Cortex of kidney (tissue), 1 donor: Measurements from ENCODE around the gene TMC1.
"Not testable (repeated sequence)": the region's sequence is repeated elsewhere in the genome, so short reads cannot be mapped to it uniquely, and the experiment has no call there.

Experiments used
- DNase-seq: peaks from one replicate; lab custom pipeline; 2025; lab: John Stamatoyannopoulos, UW

Gene TMC1

DNA sequence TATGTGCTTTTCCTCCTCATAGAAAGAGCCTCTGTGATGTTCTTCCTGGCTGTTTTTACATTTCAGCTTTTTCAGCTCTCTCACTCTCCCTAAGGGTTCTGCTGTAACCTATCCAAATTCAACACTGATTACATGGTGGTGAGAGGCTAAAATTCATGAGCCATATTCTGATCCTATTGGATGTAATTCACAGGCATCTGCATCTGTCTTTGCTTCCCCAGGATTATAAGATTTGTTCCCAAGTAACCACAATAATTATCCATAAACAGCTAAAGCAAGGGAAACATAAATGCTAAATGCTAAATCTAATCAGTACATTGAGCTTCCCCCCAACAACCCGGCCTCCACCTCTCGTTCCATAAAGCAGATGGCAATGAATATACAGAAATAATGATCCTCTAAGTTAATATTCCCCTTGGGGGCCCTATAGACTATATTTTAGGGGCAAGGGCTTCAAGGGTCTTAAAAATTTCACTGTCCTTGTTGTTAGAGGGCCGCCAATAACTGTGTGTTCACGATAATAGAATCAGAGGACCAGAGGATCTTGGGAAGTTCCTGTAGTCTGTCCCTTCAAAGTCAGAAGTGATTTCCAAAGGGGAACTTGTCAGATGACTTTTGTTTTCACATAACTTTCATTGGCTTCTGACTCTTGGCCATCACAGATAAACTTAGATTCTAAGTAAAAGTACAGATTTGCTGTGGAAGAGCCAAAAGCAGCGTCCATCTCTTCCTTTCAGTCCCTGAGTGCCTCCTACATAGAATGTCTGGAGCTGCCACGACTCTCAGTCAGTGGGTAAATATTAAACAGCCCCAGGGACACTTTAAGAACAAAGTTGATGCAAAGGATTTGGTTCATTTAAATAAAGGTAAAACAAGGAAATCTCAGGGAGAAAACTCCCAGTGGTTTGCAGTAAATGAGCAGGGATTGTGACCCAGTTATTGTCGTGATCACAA, 305.9 kb downstream of the TMC1 start:
- DNase-seq, result no peak

DNA sequence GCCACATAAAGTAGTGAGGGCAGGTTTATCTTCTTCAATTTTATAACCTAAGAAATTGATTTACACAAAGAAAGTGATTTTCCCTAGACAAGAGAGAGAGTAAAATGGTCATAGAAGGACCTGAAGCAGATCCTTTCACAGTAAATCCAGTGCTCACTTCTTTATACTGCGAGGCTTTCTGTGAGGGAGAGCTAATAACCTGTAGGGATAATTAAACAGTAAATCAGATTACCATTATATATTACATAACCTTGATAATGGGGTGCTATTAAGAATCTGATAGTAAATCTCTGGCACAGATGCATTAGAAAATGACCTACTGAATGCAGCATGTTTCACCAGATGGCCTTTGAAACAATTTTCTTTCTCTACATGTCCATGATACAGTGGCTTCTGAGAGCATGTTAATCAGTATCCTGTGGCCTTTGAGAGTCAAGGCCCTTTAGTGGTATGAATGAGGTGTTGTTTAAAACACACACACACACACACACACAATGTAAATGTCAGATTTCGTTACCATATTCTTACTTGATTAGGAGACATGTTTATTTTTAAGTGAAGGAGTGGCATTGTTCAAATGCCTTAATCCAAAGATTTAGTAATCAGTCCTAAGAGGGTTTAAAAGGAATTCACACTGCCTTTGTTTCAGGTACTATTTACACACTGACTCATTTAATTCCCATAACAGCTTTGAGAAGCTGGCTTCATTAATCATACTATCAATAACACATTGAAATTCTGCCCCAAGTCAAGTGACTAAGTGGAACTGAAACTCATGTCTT, 306.7 kb downstream of the TMC1 start:
- DNase-seq, result no peak

DNA sequence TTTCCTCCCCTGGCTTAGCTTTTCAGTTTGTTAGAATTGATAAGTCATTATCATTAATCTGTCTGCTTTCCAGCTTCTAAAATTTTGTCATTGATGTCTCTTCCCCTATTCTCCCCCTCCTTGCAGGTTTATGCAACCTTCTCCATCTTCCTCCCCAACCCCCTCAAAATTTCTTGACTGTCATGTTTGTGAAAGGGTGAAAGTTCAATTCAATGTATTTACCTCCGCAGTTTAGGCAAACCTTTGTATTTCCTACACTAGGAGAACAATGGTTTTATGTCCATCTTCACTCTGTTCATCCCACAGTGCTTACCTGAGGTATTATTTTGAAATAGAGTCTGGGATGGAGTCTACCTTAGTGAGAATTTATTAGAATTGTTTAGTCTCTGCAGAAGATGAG, 313.6 kb downstream of the TMC1 start:
- DNase-seq, result no peak

DNA sequence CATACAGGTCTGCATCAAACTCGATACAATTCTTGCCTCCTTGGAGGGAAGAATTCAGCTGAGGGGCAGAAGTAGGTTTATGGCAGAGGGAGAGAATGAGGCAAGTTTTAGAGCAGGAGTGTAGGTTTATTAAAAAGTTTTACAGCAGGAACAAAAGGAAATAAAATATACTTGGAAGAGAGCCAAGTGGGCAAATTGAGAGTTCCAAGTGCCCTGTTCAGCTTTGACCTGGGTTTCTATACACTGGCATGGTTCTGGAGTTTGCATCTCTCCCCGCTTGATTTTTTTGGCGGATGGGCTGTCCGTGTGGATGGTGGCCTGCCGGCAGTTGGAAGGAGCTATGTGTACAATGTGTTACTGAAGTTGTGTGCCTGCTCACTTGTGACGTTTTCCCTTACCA, 315.4 kb downstream of the TMC1 start:
- no peak for DNase-seq

DNA sequence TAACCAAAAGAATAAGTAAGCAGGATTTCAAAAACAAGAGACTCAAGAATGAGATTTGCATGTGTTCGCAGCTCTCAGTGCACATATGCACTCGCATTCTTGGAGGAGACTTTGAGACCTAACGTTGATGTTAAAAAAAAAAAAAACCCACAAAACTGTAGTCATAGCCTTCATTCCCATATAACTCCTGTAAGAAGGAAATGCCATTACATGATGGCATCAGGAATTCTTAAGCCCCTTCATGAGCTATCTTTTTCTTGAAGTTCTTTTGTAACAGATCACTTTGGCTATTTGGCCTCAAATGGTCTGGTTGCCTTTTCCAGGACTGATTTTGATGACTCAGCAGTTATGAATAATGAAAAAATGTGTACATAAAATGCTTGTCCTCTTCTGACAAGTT, 317.7 kb downstream of the TMC1 start:
- DNase-seq, result no peak

DNA sequence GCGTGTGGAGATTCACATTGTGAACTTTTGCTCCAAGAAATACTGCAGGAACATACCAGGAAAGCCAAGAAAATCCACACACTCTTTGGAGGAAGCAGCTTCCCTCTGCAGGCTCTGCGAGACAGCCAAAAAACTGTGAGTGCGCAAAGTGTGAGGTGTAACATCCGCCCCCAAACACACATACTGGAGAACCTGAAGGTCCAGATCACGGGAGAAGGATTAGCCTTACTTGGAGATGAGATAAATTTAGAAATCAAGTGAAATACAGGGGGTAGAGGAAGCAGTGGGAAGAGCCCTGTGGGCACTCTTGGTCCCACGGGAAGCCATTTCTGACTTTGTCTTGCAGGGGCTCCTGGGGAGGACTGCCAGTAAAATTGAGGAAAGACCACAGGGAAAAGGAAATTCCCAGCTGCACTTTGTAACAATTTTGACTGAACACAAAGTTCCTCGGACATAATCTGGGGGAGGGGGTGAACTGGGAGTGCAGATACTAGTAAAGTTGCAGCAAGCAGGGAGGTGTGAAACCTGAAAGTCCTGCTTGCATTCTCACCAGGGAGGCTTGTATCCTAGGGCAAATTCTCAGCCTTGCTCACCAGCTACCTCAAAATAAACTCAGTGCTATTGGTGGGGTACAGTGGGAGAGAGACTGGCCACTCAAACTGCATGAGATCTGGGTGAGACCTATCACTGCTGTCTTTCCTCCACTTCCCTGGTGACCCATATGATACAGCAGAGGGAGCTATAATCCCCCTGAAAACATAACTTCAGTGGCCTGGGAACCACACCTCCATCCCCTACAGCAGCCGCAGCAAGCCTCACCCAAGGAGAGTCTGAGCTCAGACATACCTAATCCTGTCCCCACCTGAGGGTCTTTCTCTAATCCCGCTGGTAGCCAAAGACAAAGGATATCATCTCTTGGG, 322.4 kb downstream of the TMC1 start:
- no peak for DNase-seq

DNA sequence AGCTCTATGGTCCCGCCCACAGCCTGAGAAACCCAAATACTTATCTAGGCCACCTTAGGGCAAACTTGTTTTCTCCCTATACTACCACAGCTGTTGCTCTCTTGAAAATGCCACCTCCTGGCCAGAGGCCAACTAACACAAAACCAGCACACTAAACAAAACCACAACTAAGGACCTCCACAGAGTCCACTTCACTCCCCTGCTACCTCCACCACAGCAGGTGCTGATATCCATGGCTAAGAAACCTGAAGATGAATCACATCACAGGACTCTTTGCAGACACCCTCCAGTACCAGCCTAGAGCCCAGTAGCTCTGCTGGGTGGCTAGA, 323.0 kb downstream of the TMC1 start:
- no peak for DNase-seq

DNA sequence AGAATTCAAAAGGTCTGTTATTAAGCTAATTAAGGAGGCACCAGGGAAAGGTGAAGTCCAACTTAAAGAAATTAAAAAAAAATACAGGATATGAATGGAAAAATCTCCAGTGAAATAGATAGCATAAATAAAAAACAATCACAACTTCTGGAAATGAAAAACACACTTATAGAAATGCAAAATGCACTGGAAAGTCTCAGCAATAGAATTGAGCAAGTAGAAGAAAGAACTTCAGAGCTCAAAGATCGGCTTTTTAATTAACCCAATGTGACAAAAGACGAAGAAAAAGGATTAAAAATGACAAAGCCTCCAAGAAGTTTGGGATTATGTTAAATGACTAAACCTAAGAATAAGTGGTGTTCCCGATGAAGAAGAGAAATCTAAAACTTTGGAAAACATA, 323.6 kb downstream of the TMC1 start:
- DNase-seq, result not testable (repeated sequence)

DNA sequence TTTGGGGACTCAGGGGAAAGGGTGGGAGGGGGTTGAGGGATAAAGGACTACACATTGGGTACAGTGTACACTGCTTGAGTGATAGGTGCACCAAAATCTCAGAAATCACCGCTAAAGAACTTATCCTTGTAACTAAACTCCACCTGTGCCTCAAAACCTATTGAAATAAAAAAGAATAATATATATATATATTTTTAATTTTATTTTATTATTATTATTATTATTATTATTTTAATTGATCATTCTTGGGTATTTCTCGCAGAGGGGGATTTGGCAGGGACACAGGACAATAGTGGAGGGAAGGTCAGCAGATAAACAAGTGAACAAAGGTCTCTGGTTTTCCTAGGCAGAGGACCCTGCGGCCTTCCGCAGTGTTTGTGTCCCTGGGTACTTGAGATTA, 328.8 kb downstream of the TMC1 start:
- DNase-seq, result not testable (repeated sequence)

DNA sequence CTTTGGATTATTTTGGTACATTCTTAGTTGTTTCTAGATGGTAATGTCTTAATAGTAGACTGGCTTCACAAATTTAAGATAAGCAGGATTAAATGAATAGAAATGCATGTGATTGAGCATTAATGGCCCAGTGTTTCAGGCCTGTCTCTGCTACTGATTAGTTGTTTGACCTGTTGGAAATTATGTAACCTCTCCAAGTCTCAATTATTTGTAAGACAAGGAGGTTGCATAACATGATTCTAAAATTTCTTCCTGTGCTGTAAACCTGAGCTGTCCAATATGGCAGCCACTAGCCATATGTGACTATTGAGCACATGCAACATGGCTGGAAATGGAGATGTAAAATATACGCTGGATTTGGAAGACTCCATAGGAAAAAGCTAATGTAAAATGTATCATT, 333.9 kb downstream of the TMC1 start:
- DNase-seq, result no peak

DNA sequence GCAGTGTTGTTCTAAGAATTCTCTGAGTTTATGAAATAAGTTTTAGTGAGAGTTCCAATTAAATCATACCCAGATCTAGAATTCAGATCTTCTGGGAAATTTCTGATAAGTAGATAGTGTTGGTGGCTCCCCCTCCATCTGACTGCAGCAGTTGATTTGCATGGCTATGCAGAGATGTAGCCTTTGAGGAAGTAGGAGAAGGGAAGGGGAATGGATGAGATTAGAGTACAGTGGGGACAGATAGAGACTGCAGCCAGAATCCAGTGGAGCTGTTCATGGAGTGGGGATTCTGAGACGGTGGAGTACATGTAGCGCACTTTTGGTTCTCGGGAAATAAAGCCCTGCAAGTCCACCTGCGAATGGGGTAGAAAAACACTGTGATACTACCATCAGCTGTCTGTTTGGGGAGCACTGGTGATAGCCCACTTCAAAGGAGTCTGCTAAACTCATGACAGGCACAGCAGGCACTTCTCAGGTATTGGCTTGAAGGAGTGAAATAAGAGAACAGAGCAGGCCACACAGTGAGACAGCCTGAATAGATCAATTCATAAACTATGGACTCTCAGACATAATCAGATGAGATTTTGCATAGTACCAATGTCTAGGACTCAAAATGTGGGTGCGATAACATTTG, 334.6 kb downstream of the TMC1 start:
- no peak for DNase-seq

DNA sequence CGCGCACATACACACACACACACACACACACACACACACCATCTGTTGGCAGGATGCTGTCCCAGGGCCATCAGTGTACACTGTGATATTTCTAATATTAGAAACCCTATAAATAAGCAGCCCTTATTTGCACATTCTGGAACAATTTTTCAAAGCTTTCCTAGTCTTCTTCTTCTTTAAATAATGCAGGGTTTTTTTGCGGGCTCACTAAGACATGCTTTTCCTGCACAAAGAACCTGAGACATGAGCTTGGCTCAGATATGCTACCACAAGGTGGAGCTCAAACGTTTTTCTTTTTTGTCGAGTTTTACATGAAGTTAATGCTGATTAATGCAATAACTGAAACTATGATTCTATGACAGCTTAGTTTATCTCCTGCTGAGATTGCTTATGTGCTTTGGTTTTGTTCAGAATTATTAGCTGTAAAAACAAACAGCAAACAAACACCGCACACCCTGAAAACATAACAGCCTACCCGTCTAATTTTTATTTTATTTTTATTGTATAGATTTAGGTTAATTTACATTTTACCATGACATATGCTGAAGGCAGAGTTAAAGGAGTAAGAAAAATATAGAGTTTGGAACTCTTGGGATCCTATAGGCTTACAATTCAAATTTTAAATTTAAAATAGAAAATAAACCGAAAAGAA, 335.7 kb downstream of the TMC1 start:
- no peak for DNase-seq

DNA sequence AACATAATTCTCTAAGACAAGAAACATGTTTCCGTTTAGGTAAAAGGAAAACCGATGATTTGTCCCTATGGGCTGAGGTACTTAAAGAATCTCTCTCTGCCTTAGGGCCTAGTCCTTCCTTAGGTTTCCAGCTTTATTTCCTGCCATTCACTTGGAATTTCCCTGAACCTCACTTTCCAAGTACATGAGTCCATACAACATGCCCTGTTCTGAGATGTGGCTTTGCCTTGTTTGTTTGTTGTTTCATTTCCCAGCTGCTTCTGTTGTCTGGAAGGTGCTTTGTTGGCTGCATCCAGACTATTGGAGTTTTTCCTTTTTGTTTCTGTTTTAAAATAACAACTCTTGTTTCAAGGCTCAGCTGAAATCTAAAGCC, 336.2 kb downstream of the TMC1 start:
- no peak for DNase-seq

DNA sequence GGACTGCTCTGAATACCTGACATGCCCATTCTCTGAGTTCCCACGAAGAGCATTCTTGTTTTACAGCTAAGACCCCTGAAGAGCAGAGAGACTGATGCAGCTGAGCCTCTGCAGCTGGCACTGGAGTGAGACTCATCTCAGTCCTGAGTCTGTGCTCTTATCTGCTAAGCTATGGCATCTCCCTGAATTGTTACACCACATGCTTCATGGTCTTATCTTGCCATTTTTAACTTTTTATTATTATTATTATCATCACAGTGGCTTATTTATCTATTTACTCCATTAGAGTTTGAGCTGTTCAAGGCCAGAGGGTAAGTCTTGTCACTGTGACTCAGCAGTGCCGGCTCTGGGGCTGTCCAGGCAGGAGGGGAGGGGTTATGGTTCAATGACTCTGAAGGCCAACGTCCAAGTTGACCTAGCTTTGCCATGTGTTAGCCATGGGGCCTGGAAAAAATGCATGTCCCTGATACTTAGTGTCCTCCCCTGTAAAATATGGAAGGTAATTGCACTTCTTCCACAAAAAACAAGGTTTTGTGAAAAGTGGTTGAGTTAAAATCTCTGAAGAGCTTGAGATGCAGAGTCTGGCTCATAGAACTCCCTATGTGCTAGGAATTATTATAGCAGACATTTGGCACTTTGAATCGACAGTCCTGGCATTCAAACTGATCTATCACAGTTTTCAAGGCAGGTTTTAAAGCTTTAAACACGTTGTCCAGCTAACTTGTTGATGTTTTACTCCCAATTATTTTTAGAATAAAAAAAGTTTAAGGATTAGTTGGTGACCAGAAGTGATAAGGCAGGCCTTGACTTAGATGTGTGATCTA, 336.9 kb downstream of the TMC1 start:
- no peak for DNase-seq

DNA sequence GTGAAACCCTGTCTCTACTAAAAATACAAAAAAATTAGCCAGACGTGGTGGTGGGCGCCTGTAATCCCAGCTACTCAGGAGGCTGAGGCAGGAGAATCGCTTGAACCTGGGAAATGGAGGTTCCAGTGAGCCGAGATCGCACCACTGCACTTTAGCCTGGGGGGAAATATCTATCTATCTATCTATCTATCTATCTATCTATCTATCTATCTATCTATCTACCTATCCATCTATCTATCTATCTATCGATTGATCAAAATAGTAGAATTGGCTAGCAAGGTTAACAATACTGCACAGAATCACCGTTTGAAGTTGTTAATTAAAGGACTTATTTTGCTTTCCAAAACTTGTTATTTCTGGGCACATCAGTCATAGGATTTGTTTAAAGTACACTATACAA, 341.4 kb downstream of the TMC1 start:
- DNase-seq, result not testable (repeated sequence)

DNA sequence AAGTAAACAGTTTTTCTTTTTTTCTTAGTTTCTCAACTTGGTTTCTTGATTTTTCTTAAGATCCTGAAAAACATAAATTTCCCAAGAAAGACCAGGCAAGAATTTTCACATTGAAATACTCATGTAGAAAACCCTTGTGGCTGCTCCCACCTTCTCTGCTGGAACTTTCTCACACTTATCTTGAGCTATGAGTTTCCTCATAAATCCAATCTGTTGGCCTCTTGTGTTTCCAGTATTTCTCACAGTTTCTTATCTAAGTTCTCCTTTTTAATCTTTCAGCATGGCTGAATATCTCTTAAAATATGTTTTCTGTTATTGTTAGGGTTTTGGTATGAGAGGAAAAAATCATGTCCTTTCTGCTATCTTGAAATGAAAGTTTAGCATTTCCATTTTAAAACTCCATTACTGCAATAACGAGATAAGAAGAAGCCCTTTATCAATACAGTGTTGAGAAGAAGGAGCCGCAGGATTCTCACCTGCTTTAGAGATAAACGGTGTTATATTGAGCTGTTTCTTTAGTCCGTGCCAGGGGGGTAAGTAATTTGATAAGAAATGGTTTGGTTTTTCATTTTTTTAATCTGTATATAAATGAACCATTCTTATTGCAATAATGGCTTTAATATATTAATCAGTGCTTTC, 342.2 kb downstream of the TMC1 start:
- no peak for DNase-seq

DNA sequence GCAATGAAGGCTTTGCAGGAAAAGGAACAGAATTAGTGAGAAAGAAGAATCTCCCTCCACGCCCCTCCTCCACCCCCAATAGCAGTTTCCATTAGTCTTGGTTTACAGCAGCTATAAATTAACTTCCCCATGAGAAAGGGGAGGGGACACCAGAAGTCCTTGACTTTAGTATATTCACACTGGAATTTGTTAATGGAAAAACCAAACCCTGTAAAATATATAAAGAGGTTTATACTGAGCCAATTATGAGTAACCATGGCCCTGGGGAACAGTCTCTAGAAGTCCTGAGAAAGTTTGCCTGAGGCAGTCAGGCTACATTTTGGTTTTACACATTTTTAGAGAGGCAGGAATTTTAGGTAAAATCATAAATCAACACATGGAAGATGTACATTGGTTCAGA, 342.9 kb downstream of the TMC1 start:
- DNase-seq, result no peak

DNA sequence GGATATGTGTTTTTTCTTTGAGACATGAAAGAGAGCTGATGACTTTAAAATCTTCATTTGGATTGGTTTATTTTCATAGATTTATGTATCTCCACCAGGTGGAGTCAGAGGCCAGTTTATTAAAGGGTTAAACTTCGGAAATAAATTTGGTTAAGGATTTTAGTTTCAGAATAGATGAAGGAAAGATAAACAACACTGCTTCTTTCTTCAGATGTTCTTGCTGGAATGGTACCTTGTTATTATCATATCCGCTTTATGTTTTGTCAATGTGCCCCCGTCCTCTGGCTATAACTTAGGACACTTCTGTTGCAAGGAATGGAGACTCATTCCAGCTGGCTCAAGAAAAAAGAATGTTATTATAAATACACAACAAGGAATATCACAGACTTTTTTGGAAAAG, 350.3 kb downstream of the TMC1 start:
- DNase-seq, result no peak

DNA sequence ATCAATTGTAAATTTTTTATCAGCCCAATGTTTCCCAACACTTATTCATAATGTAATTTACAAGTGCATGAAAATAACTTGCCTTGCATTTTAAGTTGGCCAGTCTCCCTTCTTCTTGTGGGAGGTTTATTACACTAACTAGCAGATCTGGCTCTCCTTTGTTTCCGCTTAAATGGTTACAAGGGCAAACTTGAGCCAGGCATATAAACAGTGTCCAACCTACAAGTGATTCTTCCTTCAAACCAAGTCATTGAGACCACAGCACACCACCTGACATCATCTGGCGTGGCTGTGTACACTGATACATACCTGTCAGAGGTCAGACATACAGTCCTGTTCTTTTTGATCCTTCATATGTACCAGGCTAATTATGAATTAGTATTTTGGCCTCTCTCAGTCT, 351.3 kb downstream of the TMC1 start:
- DNase-seq, result no peak

DNA sequence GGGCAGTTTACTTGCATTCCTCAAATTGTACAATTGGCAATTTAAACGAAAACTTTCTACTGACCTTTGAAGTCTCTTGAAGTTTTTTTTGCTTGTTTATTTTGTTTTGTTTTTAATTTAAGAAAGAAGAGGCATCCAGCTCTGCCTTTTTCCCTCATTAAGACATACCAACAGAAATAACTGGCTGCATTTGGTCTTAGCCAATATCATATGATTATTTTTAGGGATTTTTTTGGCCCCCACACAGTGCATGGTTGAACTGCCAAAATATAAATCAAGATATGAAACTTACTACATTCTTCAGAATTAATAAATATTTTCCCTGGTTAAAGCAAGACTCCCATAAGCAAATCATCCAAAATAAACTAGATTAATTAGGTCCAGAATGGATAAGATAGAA, 352.0 kb downstream of the TMC1 start:
- no peak for DNase-seq
